ENCODE measurements around the gene ZNF441. TPM values are rescaled to one million over a fixed set of nuclear protein-coding genes. Genes with fewer than 3 reads are reported as not detected.
A peak's percentile ranks its signal among the peaks of the same experiment; 100 is the strongest.

The ZNF441 gene
- total and polyA plus RNA-seq, 2 of the 13 experiments (the other 11 are each of a cell fraction or from before 2014, with no cell fraction given), result 2.8 to 10.0 TPM

GRCh38 chr19:11798391-11799330 is 31.9 kb downstream of the ZNF441 start, which contains the start of gene ZNF491 (continued):
- TF ChIP-seq ATF6 (CRISPR knock-in tag; conservative IDR thresholded peaks at IDR 0.05) (no peak), SP4 (CRISPR knock-in tag; IDR thresholded peaks at IDR 0.05) (peak; percentile 52), JARID2 (CRISPR knock-in tag; IDR thresholded peaks at IDR 0.05; ENCODE audit: insufficient replicate concordance) (peak; percentile 42), ZNF30 (CRISPR knock-in tag; IDR thresholded peaks at IDR 0.05) (no peak), ZNF672 (CRISPR knock-in tag; IDR thresholded peaks at IDR 0.05) (no peak), ZNF263 (CRISPR knock-in tag; IDR thresholded peaks at IDR 0.05) (no peak), ZNF101 (CRISPR knock-in tag; IDR thresholded peaks at IDR 0.05; ENCODE audit: borderline replicate concordance, low read depth) (no peak), TFAP4 (IDR thresholded peaks at IDR 0.05; ENCODE audit: borderline replicate concordance, low read depth) (no peak), ETV6 (CRISPR knock-in tag; conservative IDR thresholded peaks at IDR 0.05) (no peak), ZBTB20 (CRISPR knock-in tag; IDR thresholded peaks at IDR 0.05; ENCODE audit: borderline replicate concordance, low read depth) (no peak), CBFB (CRISPR knock-in tag; IDR thresholded peaks at IDR 0.05) (no peak), ZNF362 (CRISPR knock-in tag; IDR thresholded peaks at IDR 0.05; ENCODE audit: borderline replicate concordance) (peak; percentile 20; the same call in 1 of the 2 replicates), BCL3 (CRISPR knock-in tag; IDR thresholded peaks at IDR 0.05) (peak; percentile 78; the same call in 1 of the 2 replicates), PATZ1 (CRISPR knock-in tag; IDR thresholded peaks at IDR 0.05) (no peak), KDM4B (CRISPR knock-in tag; IDR thresholded peaks at IDR 0.05) (no peak), ATF1 (CRISPR knock-in tag; IDR thresholded peaks at IDR 0.05) (no peak), GMEB1 (CRISPR knock-in tag; IDR thresholded peaks at IDR 0.05; ENCODE audit: borderline replicate concordance) (no peak; the same call in 1 of the 2 replicates), PLSCR1 (CRISPR knock-in tag; IDR thresholded peaks at IDR 0.05; ENCODE audit: borderline replicate concordance) (no peak)

Measured in HepG2 (cell line).